B cell (primary cell): ENCODE results near the gene LRBA. TPM values are rescaled to one million over a fixed set of nuclear protein-coding genes. Genes with fewer than 3 reads are reported as not detected.

ENCODE experiments used
- ATAC-seq: fragments of 200-7000 bp; cut with Tn5 transposase; one replicate; pipeline ENCODE4 v1.10.0; 2021; ENCODE audit warnings: low read depth, mild to moderate bottlenecking, moderate number of reproducible peaks, moderate library complexity
- CTCF ChIA-PET: fragments of 350-600 bp; sonication (Branson Sonifier 250); formaldehyde crosslinking; loops from one replicate; lab custom pipeline; 2021; ENCODE audit warnings: antibody characterized with exemption, inconsistent platforms; lab: Charles Lee
- POLR2A ChIA-PET: fragments of 350-600 bp; sonication (Branson Sonifier 250); formaldehyde crosslinking; loops from one replicate; lab custom pipeline; 2021; ENCODE audit warnings: antibody characterized with exemption; lab: Charles Lee
- DNase-seq: peaks from one replicate; pipeline ENCODE4 v3.0.0; 2013
- H2AFZ ChIP-seq: 2 replicates; pipeline ENCODE4 v1.6.1; 2012; ENCODE audit warnings: mild to moderate bottlenecking, low read depth, low read length; ENCODE audit not compliant: insufficient read depth, poor library complexity, severe bottlenecking
- H3K27ac ChIP-seq, 2 donors: 1 replicate in 1 of 2; 2 replicates in 1 of 2; pipeline ENCODE4 v1.5.1; 2012 to 2013; ENCODE audit warnings: low read length in 2 of 2, mild to moderate bottlenecking in 2 of 2, moderate library complexity in 1 of 2
- H3K27me3 ChIP-seq, 4 experiments: fragments of 200-600 bp in 1 of 4; sonication (generic) in 1 of 4; replicated peaks in 1 of 4; 1 replicate in 2 of 4; 2 replicates in 2 of 4; pipeline versions ENCODE4 v1.6.1 to v1.7.0; 2013 to 2016; ENCODE audit warnings: low read length in 3 of 4, mild to moderate bottlenecking in 2 of 4, mixed read lengths in 1 of 4, moderate library complexity in 1 of 4; ENCODE audit not compliant: insufficient read depth in 4 of 4, control insufficient read depth in 3 of 4; ENCODE audit errors: control extremely low read depth in 1 of 4
- H3K36me3 ChIP-seq, 2 experiments: replicated peaks in 1 of 2; 1 replicate in 1 of 2; 2 replicates in 1 of 2; pipeline versions ENCODE4 v1.6.1 to v1.7.1; 2013; ENCODE audit warnings: low read length in 1 of 2; ENCODE audit not compliant: insufficient read depth in 2 of 2, control insufficient read depth in 1 of 2; ENCODE audit errors: control extremely low read depth in 1 of 2, extremely low read depth in 1 of 2
- H3K4me1 ChIP-seq, 2 donors: fragments of 200-600 bp in 1 of 2; sonication (generic) in 1 of 2; 1 replicate in 1 of 2; 2 replicates in 1 of 2; pipeline versions ENCODE4 v1.5.1 to v1.6.1; 2013 to 2017; ENCODE audit warnings: low read length in 2 of 2; ENCODE audit not compliant: control insufficient read depth in 2 of 2, insufficient read depth in 2 of 2
- H3K4me2 ChIP-seq: replicated peaks from 2 replicates; pipeline ENCODE3; 2012; ENCODE audit warnings: mild to moderate bottlenecking, low read depth, low read length; ENCODE audit not compliant: poor library complexity, severe bottlenecking
- H3K4me3 ChIP-seq, 5 experiments: fragments of 200-600 bp in 1 of 5; sonication (generic) in 1 of 5; 1 replicate in 3 of 5; 2 replicates in 2 of 5; pipeline versions ENCODE4 v1.5.1 to v1.7.0; 2011 to 2016; ENCODE audit warnings: low read length in 4 of 5, mild to moderate bottlenecking in 4 of 5, low read depth in 2 of 5, control low read depth in 1 of 5, moderate library complexity in 1 of 5; ENCODE audit not compliant: insufficient read depth in 1 of 5; ENCODE audit errors: control extremely low read depth in 1 of 5, extremely low read depth in 1 of 5
- H3K79me2 ChIP-seq: fragments of 200-600 bp; sonication (generic); one replicate; pipeline ENCODE4 v1.6.0; 2016; ENCODE audit warnings: low read length; ENCODE audit not compliant: control insufficient read depth, insufficient read depth
- H3K9ac ChIP-seq: fragments of 200-600 bp; sonication (generic); 2 replicates; pipeline ENCODE4 v1.6.1; 2017; ENCODE audit warnings: mild to moderate bottlenecking, low read length, moderate library complexity
- H3K9me3 ChIP-seq, 3 donors: one replicate each; pipeline versions ENCODE4 v1.6.1 to v1.7.1; 2013; ENCODE audit warnings: low read length in 2 of 3; ENCODE audit not compliant: control insufficient read depth in 2 of 3, insufficient read depth in 1 of 3; ENCODE audit errors: control extremely low read depth in 1 of 3
- H4K20me1 ChIP-seq: 2 replicates; pipeline ENCODE4 v1.6.0; 2012; ENCODE audit warnings: mild to moderate bottlenecking, low read length; ENCODE audit not compliant: insufficient read depth, control insufficient read depth, poor library complexity, severe bottlenecking
- H3K27ac Mint-ChIP-seq: one replicate; pipeline ENCODE4 v1.8.0; 2021; ENCODE audit warnings: mixed read lengths
- H3K27me3 Mint-ChIP-seq: one replicate; pipeline ENCODE4 v1.8.0; 2021; ENCODE audit warnings: mixed read lengths
- H3K4me1 Mint-ChIP-seq: one replicate; pipeline ENCODE4 v1.8.0; 2021; ENCODE audit warnings: mixed read lengths
- H3K4me3 Mint-ChIP-seq: one replicate; pipeline ENCODE4 v1.8.0; 2021; ENCODE audit warnings: mixed read lengths
- H3K9me3 Mint-ChIP-seq: one replicate; pipeline ENCODE4 v1.8.0; 2022; ENCODE audit warnings: mixed read lengths; ENCODE audit not compliant: insufficient read depth
- EZH2 ChIP-seq: IDR thresholded peaks from 2 replicates; pipeline ENCODE4 v1.6.1; 2012; ENCODE audit warnings: borderline replicate concordance, low read depth, mild to moderate bottlenecking, moderate library complexity, low read length; ENCODE audit not compliant: insufficient read depth, poor library complexity, severe bottlenecking
- WGBS: methylation state at CpG from one replicate; pipeline ENCODE4 v1.1.5; 2013; ENCODE audit warnings: missing lambda C conversion rate; ENCODE audit not compliant: insufficient coverage; 5-methylcytosine and 5-hydroxymethylcytosine counted together
- intact Hi-C: fragments of 100-400 bp; cut with micrococcal nuclease; formaldehyde crosslinking; loops from one replicate; pipeline ENCODE4 v1.10.0; 2022
- polyA plus RNA-seq: library from polyadenylated mRNA; depleted of rRNA; stranded (reverse); fragments of >200 nt; gene quantifications from 2 replicates; pipeline ENCODE4 v1.2.3, GENCODE V29; 2012
- total RNA-seq, 2 donors: library from RNA; stranded (reverse); fragments of 120-200 nt in 1 of 2; gene quantifications; 1 replicate in 1 of 2; 2 replicates in 1 of 2; pipeline versions ENCODE4 v1.2.3 to v1.2.4, GENCODE V29; 2013 to 2022
- TF ChIP-seq, protein P1 (sequence below): fragments of 200-600 bp; IDR thresholded peaks from one replicate; pipeline ENCODE4 v1.8.0; 2022; ENCODE audit warnings: antibody characterized with exemption, mild to moderate bottlenecking

Gene LRBA
- total and polyA plus RNA-seq, 2 donors (not counting 1 experiment from before 2014, with no cell fraction given) = 17.5 to 86.7 TPM

DNA sequence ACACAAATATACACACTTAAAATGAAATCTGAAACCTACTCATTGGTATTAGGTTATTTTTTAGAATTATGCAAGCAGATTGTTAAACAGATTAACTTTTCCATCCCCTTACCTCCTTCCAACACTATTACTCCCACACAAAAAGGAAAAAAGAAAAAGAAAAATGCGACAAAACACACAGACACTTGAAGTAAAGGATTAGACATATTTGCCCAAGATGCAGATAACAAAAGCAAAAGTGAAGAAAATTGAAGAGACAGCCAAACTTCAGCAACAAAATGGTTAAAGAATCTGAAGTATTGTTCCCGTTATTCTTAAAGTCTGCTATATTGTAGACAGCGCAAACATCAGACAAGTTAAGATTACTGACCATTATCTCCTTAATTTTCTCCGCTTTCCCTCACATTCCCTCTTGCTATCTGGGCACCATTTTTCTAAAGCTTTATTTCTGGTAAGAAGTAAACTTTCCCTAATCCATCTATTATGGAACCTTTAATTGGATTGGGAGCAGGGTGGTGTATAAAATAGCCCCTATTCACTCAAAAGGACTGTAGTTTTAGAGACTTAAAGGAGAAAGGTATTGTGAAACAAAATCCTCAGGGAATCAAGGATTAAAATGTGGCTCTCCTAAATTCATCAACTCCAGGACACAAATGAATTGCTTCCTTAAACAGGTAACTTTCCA, 467.8 kb downstream of the LRBA start:
- Histone ChIP-seq H3K9ac (no peak overlapping the region), H2AFZ (no peak overlapping the region), H3K4me3 (no peak overlapping the region), H3K36me3 (no peaks in the 10 kb centered on the region), H3K27me3 (no peaks in the 10 kb centered on the region), H3K9me3 (no peaks in the 10 kb centered on the region), H3K4me1 (no peaks in the 10 kb centered on the region), H3K27ac (no peak overlapping the region), H3K4me2 (no peak overlapping the region), H4K20me1 (no peaks in the 10 kb centered on the region), H3K79me2 (no peaks in the 10 kb centered on the region)
- WGBS = no CpG with 5 or more reads among the region's 4 CpGs
- no peak overlapping the region for H3K4me3 Mint-ChIP-seq
- no peak overlapping the region for H3K27ac Mint-ChIP-seq
- DNase-seq (no peak), ATAC-seq (no peak)
- H3K9me3 Mint-ChIP-seq = no peaks in the 10 kb centered on the region
- intact Hi-C loops = no loop called here
- TF ChIP-seq, protein P1, sequence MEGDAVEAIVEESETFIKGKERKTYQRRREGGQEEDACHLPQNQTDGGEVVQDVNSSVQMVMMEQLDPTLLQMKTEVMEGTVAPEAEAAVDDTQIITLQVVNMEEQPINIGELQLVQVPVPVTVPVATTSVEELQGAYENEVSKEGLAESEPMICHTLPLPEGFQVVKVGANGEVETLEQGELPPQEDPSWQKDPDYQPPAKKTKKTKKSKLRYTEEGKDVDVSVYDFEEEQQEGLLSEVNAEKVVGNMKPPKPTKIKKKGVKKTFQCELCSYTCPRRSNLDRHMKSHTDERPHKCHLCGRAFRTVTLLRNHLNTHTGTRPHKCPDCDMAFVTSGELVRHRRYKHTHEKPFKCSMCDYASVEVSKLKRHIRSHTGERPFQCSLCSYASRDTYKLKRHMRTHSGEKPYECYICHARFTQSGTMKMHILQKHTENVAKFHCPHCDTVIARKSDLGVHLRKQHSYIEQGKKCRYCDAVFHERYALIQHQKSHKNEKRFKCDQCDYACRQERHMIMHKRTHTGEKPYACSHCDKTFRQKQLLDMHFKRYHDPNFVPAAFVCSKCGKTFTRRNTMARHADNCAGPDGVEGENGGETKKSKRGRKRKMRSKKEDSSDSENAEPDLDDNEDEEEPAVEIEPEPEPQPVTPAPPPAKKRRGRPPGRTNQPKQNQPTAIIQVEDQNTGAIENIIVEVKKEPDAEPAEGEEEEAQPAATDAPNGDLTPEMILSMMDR = no peak
- TF ChIP-seq EZH2 = no peak
- H3K4me1 Mint-ChIP-seq = no peaks in the 10 kb centered on the region
- POLR2A ChIA-PET = no interaction called here
- H3K27me3 Mint-ChIP-seq = no peaks in the 10 kb centered on the region
- CTCF ChIA-PET = no interaction called here

DNA sequence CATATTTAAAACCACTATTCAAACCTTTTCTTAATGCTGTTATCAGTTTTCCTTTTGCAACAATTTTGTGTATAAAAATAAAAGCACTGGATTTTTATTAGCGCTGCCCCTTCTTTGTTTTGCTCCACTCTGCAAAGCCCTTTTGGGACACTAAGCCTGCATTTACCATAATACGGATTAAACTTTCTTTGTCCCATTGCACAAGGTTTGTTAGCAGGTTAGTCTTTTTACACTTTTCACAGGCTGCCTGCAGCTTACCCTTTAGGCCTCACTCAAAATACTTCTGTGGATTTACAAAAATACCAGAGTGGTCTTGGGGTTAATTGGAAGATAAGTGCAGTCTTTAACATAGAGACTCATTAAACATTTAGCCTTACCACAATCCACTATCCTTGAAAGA, 468.8 kb downstream of the LRBA start:
- Histone ChIP-seq H3K79me2 (no peaks in the 10 kb centered on the region), H3K27me3 (no peaks in the 10 kb centered on the region), H3K9ac (no peak overlapping the region), H3K27ac (no peak overlapping the region), H3K36me3 (no peaks in the 10 kb centered on the region), H3K9me3 (no peaks in the 10 kb centered on the region), H3K4me3 (no peak overlapping the region), H2AFZ (no peak overlapping the region), H3K4me2 (no peak overlapping the region), H3K4me1 (no peaks in the 10 kb centered on the region), H4K20me1 (no peaks in the 10 kb centered on the region)
- DNase-seq (no peak), ATAC-seq (no peak)
- intact Hi-C loops = no loop called here
- WGBS = 100% methylated on average over 1 of the region's 2 CpGs
- TF ChIP-seq, protein P1 = no peak
- TF ChIP-seq EZH2 = no peak
- CTCF ChIA-PET = no interaction called here
- Mint-ChIP-seq H3K9me3 (no peaks in the 10 kb centered on the region), H3K4me3 (no peak overlapping the region), H3K4me1 (no peaks in the 10 kb centered on the region), H3K27ac (no peak overlapping the region), H3K27me3 (no peaks in the 10 kb centered on the region)
- POLR2A ChIA-PET = no interaction called here
